GM23248 (cell line): Measurements from ENCODE around the gene ASIC4. TPM values are rescaled to one million over a fixed set of nuclear protein-coding genes. Genes with fewer than 3 reads are reported as not detected.
A peak's percentile ranks its signal among the peaks of the same experiment; 100 is the strongest.

Experiments used
- DNase-seq: peaks from one replicate; pipeline ENCODE4 v3.0.0-alpha.2; 2015
- H2AFZ ChIP-seq: fragments of 200-600 bp; sonication (generic); 2 replicates; pipeline ENCODE4 v1.6.1; 2016; ENCODE audit warnings: antibody characterized with exemption
- H3F3A ChIP-seq: fragments of 200-600 bp; sonication (generic); 2 replicates; pipeline ENCODE4 v1.6.1; 2016; ENCODE audit warnings: mild to moderate bottlenecking, antibody characterized with exemption, mixed run types; ENCODE audit not compliant: insufficient read depth
- H3K27ac ChIP-seq: fragments of 200-600 bp; sonication (generic); 2 replicates; pipeline ENCODE4 v1.5.1; 2016; ENCODE audit warnings: mild to moderate bottlenecking
- H3K27me3 ChIP-seq: fragments of 200-600 bp; sonication (generic); replicated peaks from 2 replicates; pipeline ENCODE4 v1.6.1; 2016; ENCODE audit warnings: mild to moderate bottlenecking; ENCODE audit not compliant: insufficient read depth
- H3K36me3 ChIP-seq: fragments of 200-600 bp; sonication (generic); 2 replicates; pipeline ENCODE4 v1.6.1; 2016; ENCODE audit warnings: low read depth, mild to moderate bottlenecking
- H3K4me1 ChIP-seq: fragments of 200-600 bp; sonication (generic); 2 replicates; pipeline ENCODE4 v1.6.1; 2016; ENCODE audit warnings: mild to moderate bottlenecking; ENCODE audit not compliant: insufficient read depth
- H3K4me2 ChIP-seq: fragments of 200-600 bp; sonication (generic); one replicate; pipeline ENCODE4 v1.6.1; 2016; ENCODE audit warnings: mild to moderate bottlenecking; ENCODE audit not compliant: unreplicated experiment
- H3K4me3 ChIP-seq: fragments of 200-600 bp; sonication (generic); 2 replicates; pipeline ENCODE4 v1.5.1; 2016; ENCODE audit warnings: mild to moderate bottlenecking
- H3K79me2 ChIP-seq: fragments of 200-600 bp; sonication (generic); 2 replicates; pipeline ENCODE4 v1.6.1; 2016; ENCODE audit warnings: mild to moderate bottlenecking; ENCODE audit not compliant: insufficient read depth
- H3K9ac ChIP-seq: fragments of 200-600 bp; sonication (generic); 2 replicates; pipeline ENCODE4 v1.6.1; 2016; ENCODE audit warnings: mild to moderate bottlenecking
- H3K9me2 ChIP-seq: fragments of 200-600 bp; sonication (generic); 2 replicates; pipeline ENCODE4 v1.6.1; 2016; ENCODE audit warnings: mixed run types, mild to moderate bottlenecking, moderate library complexity; ENCODE audit not compliant: insufficient read depth
- H3K9me3 ChIP-seq: fragments of 200-600 bp; sonication (generic); one replicate; pipeline ENCODE4 v1.6.1; 2017; ENCODE audit warnings: low read depth
- H4K20me1 ChIP-seq: fragments of 200-600 bp; sonication (generic); 2 replicates; pipeline ENCODE4 v1.6.0; 2016; ENCODE audit not compliant: insufficient read depth
- EZH2 ChIP-seq: fragments of 200-600 bp; sonication (generic); IDR thresholded peaks from 2 replicates; pipeline ENCODE4 v1.6.1; 2018; ENCODE audit warnings: antibody characterized with exemption, mild to moderate bottlenecking; ENCODE audit not compliant: insufficient read depth, poor library complexity, severe bottlenecking
- EZH2phosphoT487 ChIP-seq: fragments of 200-600 bp; sonication (generic); IDR thresholded peaks from 2 replicates; pipeline ENCODE4 v1.6.1; 2018; ENCODE audit warnings: antibody characterized with exemption, moderate library complexity, mild to moderate bottlenecking, low read depth; ENCODE audit not compliant: insufficient read depth
- WGBS, 2 experiments: methylation state at CpG; one replicate each; pipeline ENCODE4 v1.1.6; 2015 to 2017; ENCODE audit warnings: low lambda C conversion rate in 2 of 2, low coverage in 1 of 2; ENCODE audit errors: missing lambda C conversion rate in 2 of 2; 5-methylcytosine and 5-hydroxymethylcytosine counted together
- in situ Hi-C: fragments of 300-500 bp; cut with MboI; formaldehyde crosslinking; loops from 2 replicates; pipeline ENCODE4 v1.15.0; 2020
- polyA plus RNA-seq: library from polyadenylated mRNA; unstranded; fragments of >200 nt; fragmentation: Nextera tagmentation; extraction: Ambion mirVana; gene quantifications from 2 replicates; pipeline ENCODE4 v1.2.1, GENCODE V29; 2016
- total RNA-seq: library from RNA; depleted of rRNA; stranded (reverse); fragments of >200 nt; shearing (Covaris generic); gene quantifications from 2 replicates; pipeline ENCODE4 v1.2.3, GENCODE V29; 2014

ASIC4 gene
- total and polyA plus RNA-seq, 2 experiments from 2014 or later = 0.43 TPM; not detected in 1

GRCh38 chr2:219495531-219496122, 18.7 kb upstream of the ASIC4 start:
- peak; percentile 79 for DNase-seq
- H3K9me2 ChIP-seq = no peaks in the 10 kb centered on the region
- H3K9ac ChIP-seq = no peak overlapping the region
- no peaks in the 10 kb centered on the region for H3K9me3 ChIP-seq
- no peaks in the 10 kb centered on the region for H4K20me1 ChIP-seq
- no peak overlapping the region for H3K27ac ChIP-seq
- peaks cover 18% of the 10 kb centered on the region for H3K79me2 ChIP-seq
- in situ Hi-C loops = no loop called here
- H3K36me3 ChIP-seq = no peaks in the 10 kb centered on the region
- H3K4me1 ChIP-seq = peaks cover 13% of the 10 kb centered on the region
- WGBS, 2 experiments = 29 to 45% methylated on average over 14 of the region's 14 CpGs
- H3K4me2 ChIP-seq = no peak overlapping the region
- no peaks in the 10 kb centered on the region for H3K27me3 ChIP-seq
- TF ChIP-seq EZH2 (no peak), EZH2phosphoT487 (no peak)
- no peaks in the 10 kb centered on the region for H3F3A ChIP-seq
- no peak overlapping the region for H3K4me3 ChIP-seq
- H2AFZ ChIP-seq = no peak overlapping the region

- Histone ChIP-seq H3K36me3 (no peaks in the 10 kb centered on the region), H4K20me1 (no peaks in the 10 kb centered on the region), H3K4me3 (no peak overlapping the region), H3K9me3 (no peaks in the 10 kb centered on the region), H3F3A (no peaks in the 10 kb centered on the region), H3K9me2 (no peaks in the 10 kb centered on the region), H3K27ac (no peak overlapping the region), H2AFZ (no peak overlapping the region), H3K27me3 (no peaks in the 10 kb centered on the region), H3K79me2 (peaks cover 25% of the 10 kb centered on the region), H3K4me2 (no peak overlapping the region), H3K9ac (no peak overlapping the region), H3K4me1 (peaks cover 13% of the 10 kb centered on the region)
- in situ Hi-C loops = no loop called here
- TF ChIP-seq EZH2 (no peak), EZH2phosphoT487 (no peak)
- WGBS, 2 experiments = 63 to 69% methylated on average over 17 to 19 of the region's 20 CpGs
- no peak for DNase-seq
Observed at GRCh38 chr2:219496247-219496824, 17.9 kb upstream of the ASIC4 start.

- no peak for DNase-seq
- H4K20me1 ChIP-seq = no peaks in the 10 kb centered on the region
- H3K79me2 ChIP-seq = peaks cover 26% of the 10 kb centered on the region
- H2AFZ ChIP-seq = no peak overlapping the region
- no peak overlapping the region for H3K27ac ChIP-seq
- in situ Hi-C loops = no loop called here
- no peaks in the 10 kb centered on the region for H3F3A ChIP-seq
- H3K27me3 ChIP-seq = no peaks in the 10 kb centered on the region
- no peaks in the 10 kb centered on the region for H3K9me3 ChIP-seq
- H3K9ac ChIP-seq = no peak overlapping the region
- H3K36me3 ChIP-seq = no peaks in the 10 kb centered on the region
- WGBS, 2 experiments = 54 to 55% methylated on average over 55 to 61 of the region's 61 CpGs
- H3K4me1 ChIP-seq = peaks cover 13% of the 10 kb centered on the region
- H3K9me2 ChIP-seq = no peaks in the 10 kb centered on the region
- TF ChIP-seq EZH2 (no peak), EZH2phosphoT487 (no peak)
- H3K4me3 ChIP-seq = peak overlapping the region; percentile 97; the same call in 1 of the 2 replicates
- peak overlapping the region; percentile 95 for H3K4me2 ChIP-seq
Observed at GRCh38 chr2:219496825-219497494, 17.3 kb upstream of the ASIC4 start.

GRCh38 chr2:219497495-219498279, 16.6 kb upstream of the ASIC4 start:
- no peak for TF ChIP-seq EZH2phosphoT487
- TF ChIP-seq EZH2 = no peak
- H3K4me1 ChIP-seq = peaks cover 13% of the 10 kb centered on the region
- in situ Hi-C loops = no loop called here
- peaks cover 26% of the 10 kb centered on the region for H3K79me2 ChIP-seq
- WGBS, 2 experiments = 9 to 12% methylated on average over 38 to 48 of the region's 59 CpGs
- H3K4me3 ChIP-seq = peak overlapping the region; percentile 97
- H3K36me3 ChIP-seq = no peaks in the 10 kb centered on the region
- DNase-seq = peak; percentile 94
- peak overlapping the region; percentile 99 for H3K9ac ChIP-seq
- peak overlapping the region; percentile 93 for H2AFZ ChIP-seq
- peak overlapping the region; percentile 81 for H3K27ac ChIP-seq
- no peaks in the 10 kb centered on the region for H3K9me3 ChIP-seq
- H3K4me2 ChIP-seq = peak overlapping the region; percentile 95
- no peaks in the 10 kb centered on the region for H3F3A ChIP-seq
- H4K20me1 ChIP-seq = no peaks in the 10 kb centered on the region
- H3K27me3 ChIP-seq = no peaks in the 10 kb centered on the region
- no peaks in the 10 kb centered on the region for H3K9me2 ChIP-seq
